Jurkat, Clone E6-1 (cell line): ENCODE results near the gene POT1.

Experiments used
- DNase-seq: peaks from one replicate; pipeline ENCODE4 v3.0.0-alpha.2; 2011; ENCODE audit warnings: low read depth, low spot score
- H3K4me3 ChIP-seq: 2 replicates; pipeline ENCODE4 v1.5.1; 2011; ENCODE audit warnings: mild to moderate bottlenecking, low read length, control low read depth, moderate library complexity

POT1 gene

DNA sequence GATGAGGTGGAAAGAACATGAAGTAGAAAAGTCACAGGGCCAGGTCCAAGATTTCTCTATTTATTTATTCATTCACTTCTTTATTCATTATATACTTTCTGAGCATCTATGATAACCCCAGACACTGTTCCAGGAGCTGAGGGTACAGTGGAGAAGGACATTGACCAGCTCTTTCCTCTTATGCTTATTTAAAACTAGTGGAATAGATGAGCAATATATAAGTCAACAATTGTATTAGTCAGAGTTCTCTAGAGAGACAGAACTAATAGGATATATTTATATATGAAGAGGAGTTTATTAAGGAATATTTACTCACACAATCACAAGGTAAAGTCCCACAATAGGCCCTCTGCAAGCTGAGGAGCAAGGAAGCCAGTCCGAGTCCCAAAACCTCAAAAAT is 149.0 kb downstream of the POT1 start:
- DNase-seq, result no peak
- H3K4me3 ChIP-seq, result no peak overlapping the region

DNA sequence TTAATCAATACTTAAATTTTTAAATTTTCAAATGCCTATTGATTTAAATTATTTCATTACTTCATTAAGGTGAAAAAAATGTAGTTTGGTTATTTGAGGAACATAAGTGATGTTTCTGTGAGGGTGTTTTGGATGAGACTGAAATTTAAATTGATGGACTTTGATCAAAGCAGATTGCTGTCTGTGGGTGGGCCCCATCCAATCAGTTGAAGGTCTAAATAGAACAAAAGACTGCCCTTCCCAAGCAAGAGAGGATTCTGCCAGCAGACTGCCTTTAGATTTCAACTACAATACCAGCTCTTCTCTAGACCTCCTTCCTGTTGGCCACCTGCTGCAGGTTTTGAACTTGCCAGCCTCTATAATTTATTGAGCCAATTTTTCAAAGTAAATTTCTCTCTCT is 149.6 kb downstream of the POT1 start:
- no peak for DNase-seq
- H3K4me3 ChIP-seq, result no peak overlapping the region

DNA sequence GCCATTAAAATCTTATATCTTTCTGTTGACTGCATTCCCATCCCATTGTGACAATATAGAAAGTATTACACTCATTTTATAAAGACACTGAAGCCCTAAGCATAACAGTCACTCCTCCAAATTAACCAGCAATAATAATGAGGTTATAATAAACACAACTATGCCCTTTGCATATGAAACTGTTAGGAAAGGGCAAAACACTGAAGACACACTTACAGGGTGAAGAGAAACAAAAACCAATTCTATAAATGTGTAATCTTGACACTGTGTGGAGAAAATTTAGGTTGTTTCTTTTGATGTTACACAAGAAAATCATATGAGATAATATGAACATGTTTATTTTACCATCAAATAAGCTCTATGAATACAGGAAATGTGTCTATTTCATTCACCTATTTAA is 150.0 kb downstream of the POT1 start:
- no peak overlapping the region for H3K4me3 ChIP-seq
- DNase-seq, result no peak

GRCh38 chr7:124779194-124779593 is 150.4 kb downstream of the POT1 start:
- no peak for DNase-seq
- no peak overlapping the region for H3K4me3 ChIP-seq

DNA sequence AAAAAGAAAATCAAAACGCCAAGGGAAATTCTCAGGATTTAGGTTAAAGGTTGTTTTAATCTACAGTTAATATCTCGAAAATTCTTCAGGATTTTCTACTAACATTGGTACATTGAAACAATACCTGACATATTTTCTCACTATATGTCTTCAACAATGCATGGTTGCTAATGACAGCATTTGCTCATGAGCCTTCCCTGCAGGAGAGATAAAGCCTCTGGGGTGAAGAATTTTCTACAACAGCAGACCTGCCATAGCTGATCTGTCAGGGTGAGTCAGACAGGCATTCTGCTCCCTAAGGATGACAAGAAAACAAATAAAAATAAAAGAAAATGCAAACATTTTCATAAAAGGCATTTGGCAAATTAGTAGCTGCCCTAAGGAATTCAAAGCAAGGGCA is 152.4 kb downstream of the POT1 start:
- DNase-seq, result no peak
- no peak overlapping the region for H3K4me3 ChIP-seq

GRCh38 chr7:124776153-124776552 is 153.5 kb downstream of the POT1 start:
- DNase-seq, result no peak
- no peak overlapping the region for H3K4me3 ChIP-seq

DNA sequence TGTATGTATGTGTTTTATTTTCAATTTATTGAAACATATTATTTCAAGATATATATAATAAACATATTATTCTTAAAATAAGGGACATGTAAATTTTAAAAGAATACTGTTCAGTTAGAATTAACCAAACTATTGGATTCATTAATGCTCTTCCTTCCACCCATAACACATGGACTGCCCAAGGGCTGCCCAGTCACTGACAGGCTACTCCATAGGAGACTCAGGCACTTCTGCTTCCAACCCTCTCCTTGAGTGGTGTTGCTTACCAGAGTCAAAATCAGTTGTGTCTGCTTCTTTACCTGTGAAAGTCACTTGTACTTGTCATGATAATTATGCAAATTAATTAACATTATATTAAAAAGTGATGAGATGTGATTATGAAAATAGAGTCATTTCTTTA is 154.2 kb downstream of the POT1 start:
- DNase-seq, result no peak
- no peak overlapping the region for H3K4me3 ChIP-seq

DNA sequence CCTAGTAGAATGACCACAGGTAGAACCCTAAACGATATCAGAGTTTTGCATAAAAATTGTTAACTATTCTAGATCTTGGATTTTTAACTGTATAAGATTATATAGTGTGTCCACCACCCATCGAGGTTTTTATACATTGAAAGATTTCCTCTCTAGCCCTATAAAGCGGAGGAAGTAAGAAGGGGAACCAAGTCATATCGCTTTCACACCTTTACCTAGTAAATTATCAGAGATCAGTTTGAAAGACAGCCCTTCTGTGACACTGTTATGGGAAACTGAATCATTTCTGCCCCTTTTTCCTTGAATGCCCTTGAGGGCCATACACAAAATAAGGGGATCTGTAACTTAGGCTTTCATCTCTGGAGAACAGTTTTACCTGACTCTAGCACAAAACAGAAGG is 155.7 kb downstream of the POT1 start:
- no peak for DNase-seq
- H3K4me3 ChIP-seq, result no peak overlapping the region

DNA sequence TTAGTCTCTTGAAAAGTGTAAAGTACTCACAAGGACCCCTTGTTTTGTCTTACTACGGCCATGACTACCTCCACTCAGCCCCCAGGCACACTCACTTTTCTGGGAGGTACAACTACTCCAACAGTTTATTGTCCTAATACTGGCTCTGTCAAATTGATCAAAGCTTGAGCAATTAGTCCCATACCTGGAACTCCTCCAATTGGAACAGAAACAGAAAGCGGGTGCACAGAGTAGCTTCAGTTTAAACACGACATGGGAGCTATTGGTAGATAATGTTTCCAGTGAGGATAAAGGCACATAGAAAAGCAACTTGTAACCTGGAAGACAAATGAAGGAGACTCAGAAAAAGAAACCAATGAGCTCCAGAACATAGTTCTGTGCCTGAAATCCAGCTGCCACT is 156.3 kb downstream of the POT1 start:
- DNase-seq, result no peak
- H3K4me3 ChIP-seq, result no peak overlapping the region
